HG02623 (cell line): Measurements from ENCODE around the gene TMEM225B.
"Not testable (repeated sequence)": the region's sequence is repeated elsewhere in the genome, so short reads cannot be mapped to it uniquely, and the experiment has no call there.

Experiments
- ATAC-seq: cut with Tn5 transposase; IDR thresholded peaks from one replicate; pipeline ENCODE4 v1.9.1; 2021; ENCODE audit warnings: moderate library complexity; ENCODE audit not compliant: unreplicated experiment

The TMEM225B gene

GRCh38 chr7:99579281-99579955, 18.6 kb upstream of the TMEM225B start:
- no peak for ATAC-seq

DNA sequence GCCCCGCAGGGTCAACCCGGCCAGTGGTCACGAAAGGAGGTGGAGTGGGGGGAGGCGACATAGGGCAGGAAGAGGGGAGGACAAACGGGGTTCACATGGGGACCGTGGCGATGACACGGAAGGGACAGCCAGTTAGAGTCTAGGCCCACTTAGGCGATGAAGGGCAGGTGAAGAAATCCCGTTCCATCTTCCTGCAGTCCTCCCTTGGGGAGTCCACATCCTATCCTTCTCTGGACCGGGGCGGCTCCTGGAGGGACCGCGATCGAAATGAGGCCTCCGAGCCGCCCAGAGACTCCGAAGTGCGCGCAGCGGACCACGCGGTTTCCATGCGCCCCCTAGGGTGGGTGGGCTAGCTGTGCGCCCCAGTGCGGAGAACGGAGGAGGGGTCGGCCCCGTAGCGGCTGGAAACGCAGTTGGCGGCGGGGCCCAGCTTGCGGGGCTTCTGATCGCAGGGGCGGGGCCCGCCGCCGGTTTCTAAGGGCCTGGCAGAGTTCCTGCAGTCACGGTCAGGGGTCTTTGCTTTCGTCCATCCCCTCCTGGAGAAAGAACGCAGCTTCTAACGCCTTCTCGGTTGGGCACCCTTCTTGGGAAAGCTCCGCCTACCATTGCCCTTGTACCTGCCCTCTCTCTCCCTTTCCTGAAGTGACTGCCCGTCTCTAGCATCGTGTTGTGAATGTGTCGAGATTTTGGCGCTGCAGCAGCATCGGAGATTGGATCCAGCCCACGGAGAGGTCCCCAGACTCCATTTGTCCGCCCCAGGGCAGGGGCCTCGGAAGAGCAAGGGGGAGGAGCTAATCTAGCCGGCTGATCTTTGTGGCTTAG, 17.9 kb upstream of the TMEM225B start:
- no peak for ATAC-seq

DNA sequence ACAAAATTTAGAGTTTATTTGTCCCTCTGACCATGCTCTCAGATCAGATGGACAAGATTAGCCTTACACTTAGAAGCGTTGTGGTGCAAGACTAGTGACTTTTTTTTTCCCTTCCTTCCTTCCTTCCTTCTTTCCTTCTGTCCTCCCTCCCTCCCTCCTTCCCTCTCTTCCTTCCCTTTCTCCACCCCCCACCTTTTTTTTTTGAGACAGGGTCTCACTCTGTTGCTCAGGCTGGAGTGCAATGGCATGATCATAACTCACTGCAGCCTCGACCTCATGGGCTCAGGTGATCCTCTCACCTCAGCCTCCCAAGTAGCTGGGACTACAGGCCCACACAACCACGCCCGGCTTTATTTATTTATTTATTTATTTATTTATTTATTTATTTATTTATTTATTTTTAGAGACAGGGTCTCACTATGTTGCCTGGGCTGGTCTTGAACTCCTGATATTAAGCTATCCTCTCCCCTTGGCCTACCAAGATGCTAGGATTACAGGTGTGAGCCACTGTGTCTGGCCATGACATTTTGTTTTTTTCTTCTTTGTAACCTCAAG, 17.2 kb upstream of the TMEM225B start:
- ATAC-seq, result not testable (repeated sequence)

DNA sequence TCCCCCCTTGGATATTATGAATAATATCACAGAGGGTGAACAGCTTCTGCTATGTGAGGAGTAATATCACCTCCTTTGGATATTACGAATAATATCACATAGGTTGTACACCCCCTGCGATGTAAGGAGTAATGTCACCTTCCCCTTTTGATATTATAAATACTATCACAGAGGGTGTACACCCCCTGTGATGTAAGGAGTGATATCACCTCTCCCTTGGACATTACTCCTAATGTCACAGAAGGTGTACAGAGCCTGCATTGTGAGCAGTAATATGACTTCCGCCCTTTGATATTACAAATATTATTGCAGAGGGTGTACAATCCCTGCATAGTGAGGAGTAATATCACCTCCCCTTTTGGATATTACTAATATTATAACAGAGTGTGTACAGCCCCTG, 9.2 kb upstream of the TMEM225B start:
- no peak for ATAC-seq

DNA sequence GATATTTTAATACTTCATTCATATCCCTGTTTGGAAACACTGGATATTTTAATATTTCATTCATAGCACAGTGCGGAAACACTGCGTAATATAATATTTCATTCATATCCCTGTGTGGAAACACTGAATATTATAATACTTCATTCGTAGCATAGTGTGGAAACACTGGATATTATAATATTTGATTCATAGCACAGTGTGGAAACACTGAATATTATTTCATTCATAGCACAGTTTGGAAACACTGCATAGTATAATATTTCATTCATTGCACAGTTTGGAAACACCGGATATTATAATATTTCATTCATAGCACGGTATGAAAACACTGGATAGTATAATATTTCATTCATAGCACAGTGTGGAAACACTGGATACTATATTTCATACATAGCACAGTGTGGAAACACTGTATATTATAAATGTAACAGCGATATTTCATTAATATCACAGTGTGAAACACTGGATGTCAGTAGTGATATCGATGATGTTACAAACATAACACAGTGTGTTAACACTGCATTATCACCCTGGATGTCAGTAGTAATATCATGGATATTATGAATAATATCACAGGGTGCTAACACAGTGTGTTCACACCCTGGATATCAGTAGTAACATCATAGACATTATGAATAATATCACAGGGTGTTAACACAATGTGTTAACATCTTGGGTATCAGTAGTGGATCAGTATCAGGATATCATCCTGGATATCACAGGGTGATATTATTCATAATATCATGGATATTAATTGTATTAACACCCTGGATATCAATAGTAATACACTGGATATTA, 2.9 kb upstream of the TMEM225B start:
- ATAC-seq, result no peak

- ATAC-seq, result no peak
Observed at GRCh38 chr7:99596408-99596955, 1.6 kb upstream of the TMEM225B start.

DNA sequence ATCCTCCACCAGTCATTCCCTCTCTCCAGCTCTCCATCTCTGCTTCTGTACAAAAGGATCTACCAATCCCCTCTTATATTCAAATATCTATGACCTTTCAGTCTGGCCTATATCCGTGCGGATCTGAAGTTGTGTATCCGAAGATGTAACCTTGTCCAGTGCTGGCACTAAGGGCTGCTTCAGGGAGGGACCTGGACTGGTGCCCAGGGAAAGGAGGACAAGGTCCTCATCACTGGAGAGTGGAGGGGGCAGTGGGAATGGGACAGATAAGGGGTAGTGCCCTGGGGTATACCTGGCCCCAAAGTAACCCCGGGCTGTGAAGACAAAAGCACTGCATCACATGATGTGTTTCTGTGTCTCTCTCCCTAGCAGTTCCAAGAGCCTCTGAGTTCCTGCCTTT, 1.8 kb downstream of the TMEM225B start:
- ATAC-seq, result no peak

DNA sequence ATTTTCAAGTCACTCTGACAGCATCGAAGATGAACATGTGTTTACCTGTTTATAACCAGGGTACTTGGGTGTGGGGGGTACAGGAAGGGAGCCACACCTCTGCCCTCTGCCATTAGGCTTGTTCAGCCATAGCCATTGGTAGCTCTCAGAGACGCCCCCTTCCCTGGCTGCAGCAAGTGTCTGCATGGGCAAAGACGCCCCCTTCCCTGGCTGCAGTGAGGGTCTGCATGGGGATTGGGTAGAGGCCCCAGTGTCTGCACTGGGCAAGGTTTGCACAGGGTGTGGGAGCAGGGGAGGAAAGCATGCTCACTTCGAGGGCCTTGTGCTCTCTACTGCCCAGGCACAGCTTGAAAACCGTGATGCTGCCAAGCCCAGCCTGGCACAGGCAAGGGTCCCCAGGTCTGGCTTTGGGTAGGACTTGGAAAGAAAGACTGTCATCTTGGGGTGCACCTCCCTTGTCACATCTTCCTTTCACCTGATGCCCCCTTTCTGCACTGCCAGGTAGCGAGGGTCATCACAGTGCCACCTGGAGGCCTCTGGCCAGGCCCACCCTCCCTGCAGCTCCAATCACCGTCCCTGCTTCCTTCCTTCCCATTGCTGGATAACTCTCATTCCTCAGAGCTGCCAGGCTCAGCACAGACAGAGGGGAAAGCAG, 3.7 kb downstream of the TMEM225B start:
- no peak for ATAC-seq

GRCh38 chr7:99605527-99605926, 7.5 kb downstream of the TMEM225B start:
- no peak for ATAC-seq

DNA sequence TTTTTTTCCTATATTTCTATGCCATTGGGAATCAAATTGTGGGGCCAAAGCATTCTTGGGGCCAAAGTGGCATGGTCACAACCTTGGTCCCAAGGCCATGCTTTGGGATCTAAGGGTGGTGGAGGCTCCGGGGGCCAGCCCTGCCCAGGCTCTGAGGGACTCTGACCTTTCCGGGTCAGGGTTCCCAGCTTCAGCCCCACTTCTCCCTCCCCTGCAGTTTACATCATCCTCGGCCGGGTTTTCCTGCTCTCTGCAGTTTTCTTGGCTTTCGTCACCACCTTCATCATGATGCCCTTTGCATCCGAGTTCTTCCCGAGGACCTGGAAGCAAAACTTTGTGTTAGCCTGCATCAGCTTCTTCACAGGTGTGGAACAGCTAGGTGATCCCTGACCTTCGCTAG, 8.5 kb downstream of the TMEM225B start:
- ATAC-seq, result no peak

- no peak for ATAC-seq
Observed at GRCh38 chr7:99607548-99607947, 9.5 kb downstream of the TMEM225B start.

- no peak for ATAC-seq
Observed at GRCh38 chr7:99614495-99614894, 16.4 kb downstream of the TMEM225B start.

DNA sequence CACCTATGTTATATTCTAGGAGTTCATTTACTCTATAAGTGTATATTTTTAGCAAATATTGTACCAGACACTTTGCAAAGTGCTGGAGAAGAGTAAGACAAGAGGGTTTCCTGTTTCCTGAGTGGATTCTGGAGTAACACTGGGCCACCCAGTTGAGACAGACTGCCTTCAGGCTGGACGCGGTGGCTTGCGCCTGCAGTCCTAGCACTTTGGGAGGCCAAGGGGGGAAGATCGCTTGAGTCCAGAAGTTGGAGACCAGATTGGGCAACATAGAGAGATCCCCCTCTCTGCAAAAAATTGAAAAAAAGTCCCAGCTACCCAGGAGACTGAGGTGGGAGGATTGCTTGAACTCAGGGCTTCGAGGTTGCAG, 17.9 kb downstream of the TMEM225B start:
- ATAC-seq, result no peak

DNA sequence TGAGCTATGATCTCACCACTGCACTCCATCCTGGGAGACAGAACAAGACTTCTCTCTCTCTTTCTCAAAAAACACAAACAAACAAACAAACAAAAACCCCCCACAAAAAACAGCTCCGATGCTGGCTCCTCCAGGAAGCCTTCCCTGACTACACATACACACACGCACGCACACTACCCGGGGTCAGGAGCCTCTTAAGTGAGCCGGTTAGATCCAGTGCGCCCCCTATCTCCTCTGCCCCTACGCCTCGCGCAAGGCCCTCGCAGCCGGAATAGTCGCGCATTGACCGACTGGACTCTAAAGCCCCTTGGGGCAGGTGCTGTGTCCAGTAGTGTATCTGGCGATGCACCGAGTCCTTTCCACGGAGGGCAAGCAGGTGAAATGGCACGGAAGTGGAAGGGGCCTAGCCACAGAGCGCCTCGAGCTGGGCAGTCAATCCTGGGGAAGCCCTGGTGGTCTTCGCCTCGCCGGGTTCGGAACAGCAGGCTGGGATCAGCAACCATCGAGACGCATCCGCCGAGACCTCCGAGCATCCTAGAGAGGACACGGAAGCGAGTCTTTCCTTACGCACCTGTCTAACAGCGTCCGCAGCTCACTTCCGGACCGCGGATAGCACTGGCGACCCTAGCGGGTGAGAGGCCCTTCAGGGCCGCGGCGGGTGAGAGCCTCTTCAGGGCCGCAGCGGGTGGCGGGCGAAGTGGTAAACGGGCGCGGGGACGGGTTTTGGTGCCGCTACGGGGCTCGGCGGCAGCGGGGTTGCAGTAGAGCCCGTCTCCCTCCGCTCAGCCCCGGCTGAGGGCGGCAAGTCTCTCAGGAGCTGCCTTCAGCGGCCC, 18.5 kb downstream of the TMEM225B start, which contains the start of gene ZSCAN25:
Gene ZSCAN25, plus strand, starts transcription at position 588 of the 833 bp plus-strand sequence. CDS start 2,661 bp downstream, outside the sequence.
- ATAC-seq, result peak; percentile 82

DNA sequence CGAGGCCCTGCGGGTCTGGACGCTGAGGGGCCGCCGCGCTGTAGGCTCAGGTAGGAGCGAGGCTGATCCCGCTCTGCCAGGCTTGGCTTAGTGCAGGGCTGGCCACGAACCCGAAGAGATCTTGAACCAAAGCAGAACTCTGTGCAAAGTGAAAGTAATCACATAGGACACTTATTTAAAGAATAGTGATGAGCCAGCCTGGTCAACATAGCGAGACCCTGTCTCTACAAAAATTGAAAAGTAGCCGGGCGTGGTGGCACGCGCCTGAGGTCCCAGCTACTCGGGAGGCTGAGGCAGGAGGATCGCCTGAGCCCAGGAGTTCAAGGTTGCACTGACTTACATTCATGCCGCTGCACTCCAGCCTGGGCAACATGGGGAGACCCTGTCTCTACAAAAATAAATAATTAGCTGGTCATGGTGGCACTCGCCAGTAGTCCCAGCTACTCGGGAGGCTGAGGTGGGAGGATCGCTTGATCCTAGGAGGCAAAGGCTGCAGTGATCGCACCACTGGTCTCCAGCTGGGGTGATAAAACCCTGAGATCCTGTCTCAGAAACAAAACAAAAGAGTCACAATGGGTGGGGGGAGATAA, 19.2 kb downstream of the TMEM225B start:
- peak; percentile 21 for ATAC-seq

- no peak for ATAC-seq
Observed at GRCh38 chr7:99618726-99619125, 20.7 kb downstream of the TMEM225B start.

DNA sequence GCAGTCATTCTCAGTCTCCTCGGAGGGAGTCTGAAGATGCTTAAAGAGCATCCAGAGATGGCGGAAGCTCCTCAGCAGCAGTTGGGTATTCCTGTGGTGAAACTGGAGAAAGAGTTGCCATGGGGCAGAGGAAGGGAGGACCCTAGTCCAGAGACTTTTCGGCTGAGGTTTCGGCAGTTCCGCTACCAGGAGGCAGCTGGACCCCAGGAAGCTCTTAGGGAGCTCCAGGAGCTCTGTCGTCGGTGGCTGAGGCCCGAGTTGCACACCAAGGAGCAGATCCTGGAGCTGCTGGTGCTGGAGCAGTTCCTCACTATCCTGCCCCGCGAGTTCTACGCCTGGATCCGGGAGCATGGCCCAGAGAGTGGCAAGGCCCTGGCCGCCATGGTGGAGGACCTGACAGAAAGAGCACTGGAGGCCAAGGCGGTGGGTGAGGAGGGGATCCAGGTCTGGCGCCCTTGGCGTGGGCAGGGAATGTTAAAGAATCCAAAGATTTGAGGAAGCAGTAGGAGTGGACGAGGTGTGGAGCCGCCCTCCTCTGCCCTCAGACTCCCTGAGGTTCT, 21.6 kb downstream of the TMEM225B start:
- no peak for ATAC-seq

- no peak for ATAC-seq
Observed at GRCh38 chr7:99621271-99621670, 23.2 kb downstream of the TMEM225B start.

DNA sequence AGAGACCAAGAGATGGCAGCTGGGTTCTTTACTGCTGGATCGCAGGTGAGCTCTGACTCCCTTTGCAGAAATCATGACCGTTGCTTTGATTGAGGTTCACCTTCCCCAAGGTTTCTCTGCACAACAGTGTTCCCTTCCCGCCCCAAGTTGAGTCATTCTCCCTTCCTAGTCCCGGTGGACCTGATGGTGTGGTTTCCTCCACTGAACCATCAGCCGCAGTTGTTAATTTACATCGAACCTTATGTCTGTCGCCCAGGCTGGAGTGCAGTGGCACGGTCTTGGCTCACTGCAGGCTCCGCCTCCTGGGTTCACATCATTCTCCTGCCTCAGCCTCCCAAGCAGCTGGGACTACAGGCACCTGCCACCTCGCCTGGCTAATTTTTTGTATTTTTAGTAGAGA, 24.5 kb downstream of the TMEM225B start:
- ATAC-seq, result no peak
